ENCODE measurements around the gene POLR2E.
"Not testable (repeated sequence)": the region's sequence is repeated elsewhere in the genome, so short reads cannot be mapped to it uniquely, and the experiment has no call there.

POLR2E gene

DNA sequence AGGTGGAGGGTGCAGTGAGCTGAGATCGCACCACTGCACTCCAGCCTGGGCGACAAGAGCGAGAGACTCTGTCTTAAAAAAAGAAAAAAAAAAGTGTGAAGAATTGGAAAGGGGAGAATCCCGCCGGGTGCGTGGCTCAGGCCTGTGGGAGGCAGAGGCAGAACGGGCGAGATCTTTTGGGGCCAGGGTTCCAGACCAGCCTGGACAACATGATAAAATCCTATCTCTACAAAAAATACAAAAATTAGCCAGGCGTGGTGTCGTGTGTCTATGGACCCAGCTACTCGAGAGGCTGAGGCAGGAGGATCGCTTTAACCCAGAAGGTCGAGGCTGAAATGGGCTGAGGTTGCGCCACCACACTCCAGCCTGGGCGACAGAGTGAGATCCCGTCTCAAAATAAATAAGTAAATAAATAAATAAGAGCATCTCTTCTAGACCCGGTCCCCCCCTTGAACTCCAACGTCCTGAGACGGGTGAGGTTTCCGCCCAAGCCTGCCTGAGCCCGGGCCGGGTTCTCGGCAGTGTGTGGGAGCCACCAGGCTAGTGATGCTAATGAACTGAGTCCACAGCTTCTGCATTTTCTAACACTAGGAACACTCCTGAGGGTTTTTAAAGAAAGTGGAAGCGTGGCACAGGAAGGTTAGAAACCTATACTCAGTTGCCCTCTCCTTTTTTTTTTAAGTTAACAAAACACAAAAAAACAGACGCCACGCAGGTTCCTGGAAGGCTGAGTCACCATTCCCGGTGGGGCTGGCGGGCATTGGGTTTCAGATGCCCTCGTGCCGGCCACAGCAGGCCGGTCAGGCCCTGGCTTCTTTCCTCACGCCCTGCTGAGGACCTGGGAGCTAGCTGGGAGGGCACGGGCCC lies 30.7 kb upstream of the POLR2E start:
- DNase-seq (ENCODE audit: low read depth) = no peak

DNA sequence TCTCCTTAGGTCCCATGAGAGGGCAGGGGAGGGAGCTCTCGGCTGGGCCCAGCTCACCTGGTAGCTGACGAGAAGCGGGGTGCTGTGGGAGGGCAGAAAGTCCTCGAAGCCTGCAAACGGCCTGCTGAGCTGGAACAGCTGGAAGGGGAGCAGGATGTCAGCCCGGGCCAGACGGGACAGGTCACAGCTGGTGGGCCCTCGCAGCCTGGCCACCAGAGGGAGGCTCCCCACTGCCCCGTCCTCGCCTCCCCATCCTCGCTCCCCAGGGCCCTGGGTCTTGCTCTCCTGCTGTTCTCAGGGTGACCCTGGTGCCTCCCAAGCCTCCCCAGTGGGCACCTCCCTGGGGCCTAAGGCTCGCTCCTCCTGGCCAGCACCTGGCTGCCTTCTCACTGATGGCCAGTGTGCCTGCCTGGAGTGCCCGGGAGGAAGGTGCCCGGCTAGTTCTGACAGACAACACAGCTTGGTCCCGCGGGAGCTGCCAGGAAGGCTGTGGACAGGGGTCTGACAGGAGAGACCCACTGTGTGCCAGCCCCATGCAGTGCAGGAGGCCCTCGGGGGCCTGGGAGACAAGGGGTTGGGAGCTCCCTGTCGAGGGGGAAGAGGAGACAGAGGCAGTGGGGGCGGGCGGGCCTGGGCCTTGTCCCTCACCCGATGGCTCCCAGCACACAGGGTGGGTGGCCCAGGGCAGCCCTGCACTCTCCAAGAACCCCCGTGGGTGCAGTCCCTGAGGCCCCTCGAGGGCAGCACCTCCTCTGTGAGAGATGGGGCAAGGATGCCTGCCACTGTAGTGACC lies 28.9 kb upstream of the POLR2E start:
- DNase-seq (ENCODE audit: low read depth) = no peak

DNA sequence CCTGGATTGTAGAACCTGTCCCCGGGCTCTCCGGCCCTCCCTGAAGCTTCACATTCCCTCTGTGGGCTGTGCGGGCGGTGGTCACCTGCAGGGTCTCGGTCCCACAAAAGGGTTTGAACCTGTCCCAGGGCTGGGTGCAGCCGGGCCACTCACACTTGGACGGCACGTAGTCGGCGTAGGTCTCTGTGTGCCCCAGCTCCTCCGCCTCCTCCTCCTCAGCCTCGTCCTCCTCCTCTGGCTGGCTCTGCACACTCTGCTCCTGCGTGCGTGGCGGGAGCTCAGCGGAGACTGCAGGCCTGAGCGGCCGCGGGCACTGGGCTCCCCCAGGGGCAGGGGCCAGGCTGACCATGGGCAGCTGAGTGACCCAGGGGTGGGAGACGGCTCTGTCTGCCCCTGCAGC lies 28.2 kb upstream of the POLR2E start:
- no peak for DNase-seq (ENCODE audit: low read depth)

DNA sequence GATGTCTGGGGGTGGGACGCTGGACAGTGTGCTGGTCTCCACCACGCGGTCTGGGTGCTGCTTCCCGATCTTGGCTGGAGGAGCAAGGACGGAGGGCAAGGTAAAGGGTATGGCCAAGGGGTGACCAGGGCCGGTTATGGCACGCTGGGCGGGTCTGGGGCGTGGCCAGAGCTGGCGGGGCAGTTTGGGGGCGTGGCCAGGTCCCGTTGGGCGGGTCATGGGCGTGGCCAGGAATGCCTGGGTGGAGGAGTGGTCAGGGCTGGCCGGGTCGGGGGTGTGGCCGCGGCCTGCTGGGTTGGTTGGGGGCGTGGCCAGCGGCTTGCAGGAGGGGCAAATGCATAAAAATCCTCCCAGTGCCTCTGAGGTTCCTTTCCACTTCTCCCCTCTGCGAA lies 27.8 kb upstream of the POLR2E start:
- DNase-seq (ENCODE audit: low read depth) = peak; percentile 42

DNA sequence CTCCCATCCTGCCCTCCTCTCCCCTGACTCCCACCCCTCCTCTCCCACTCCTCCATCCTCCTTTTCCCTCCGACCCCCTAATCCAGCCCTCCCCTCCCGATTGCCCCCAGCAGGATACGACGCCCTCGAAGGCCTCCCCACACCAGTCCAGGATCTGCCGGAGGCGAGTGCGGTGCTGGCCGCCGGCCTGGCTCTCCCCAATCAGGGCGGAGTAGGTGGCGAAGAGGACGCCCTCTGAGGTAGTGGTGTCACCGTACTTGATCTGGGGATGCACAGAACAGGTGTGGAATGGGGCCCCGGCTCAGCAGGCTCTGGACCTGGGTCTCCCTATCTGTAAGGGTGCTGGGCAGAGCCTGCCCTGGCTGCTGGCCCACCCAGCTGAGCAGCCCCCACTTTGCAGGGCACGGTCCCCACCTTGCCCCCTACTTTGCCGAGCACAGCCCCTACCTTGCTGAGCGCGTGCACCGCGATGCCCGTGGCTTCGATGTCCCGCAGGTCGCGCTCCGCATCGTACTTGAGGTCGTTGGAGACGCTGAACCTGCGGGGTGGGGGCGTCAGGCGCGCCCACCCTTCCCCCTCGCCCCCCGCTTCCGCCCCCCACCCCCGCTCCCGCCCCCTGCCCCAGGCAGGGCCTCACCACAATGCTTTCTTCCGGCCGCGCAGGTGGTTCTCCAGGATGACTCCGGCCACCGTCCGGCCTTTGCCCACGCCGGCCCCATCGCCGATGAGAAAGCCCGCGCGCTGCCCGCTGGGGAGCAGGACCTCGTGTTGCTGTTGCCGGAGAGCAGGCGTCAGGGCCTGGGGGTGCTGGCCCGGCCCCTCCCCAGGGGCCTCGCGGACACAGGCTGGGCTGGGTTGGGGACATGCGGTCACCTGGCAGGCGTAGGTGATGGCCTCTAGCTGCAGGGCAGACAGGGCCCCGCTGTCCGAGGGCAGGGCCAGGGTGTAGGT lies 27.1 kb upstream of the POLR2E start:
- no peak for DNase-seq (ENCODE audit: low read depth)

DNA sequence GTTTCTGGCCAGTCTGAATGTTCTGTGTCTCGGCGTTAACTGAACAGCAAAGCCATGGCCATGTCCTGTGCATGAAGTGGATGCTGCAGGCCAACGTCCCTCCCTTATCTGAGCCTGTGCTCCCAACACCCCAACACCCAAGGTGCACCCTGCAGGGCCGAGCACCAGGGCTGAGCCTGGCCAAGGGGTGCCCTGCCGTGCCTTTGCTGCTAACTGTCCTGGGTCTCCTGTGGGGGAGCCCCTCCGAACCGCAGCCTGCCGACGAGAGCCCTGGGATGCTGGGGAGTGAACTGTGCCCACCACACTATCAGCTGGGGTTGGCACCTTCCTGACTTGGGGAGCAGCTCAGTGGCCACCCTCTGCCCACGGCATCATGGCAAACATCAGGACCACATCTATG lies 26.2 kb upstream of the POLR2E start:
- no peak for DNase-seq (ENCODE audit: low read depth)

DNA sequence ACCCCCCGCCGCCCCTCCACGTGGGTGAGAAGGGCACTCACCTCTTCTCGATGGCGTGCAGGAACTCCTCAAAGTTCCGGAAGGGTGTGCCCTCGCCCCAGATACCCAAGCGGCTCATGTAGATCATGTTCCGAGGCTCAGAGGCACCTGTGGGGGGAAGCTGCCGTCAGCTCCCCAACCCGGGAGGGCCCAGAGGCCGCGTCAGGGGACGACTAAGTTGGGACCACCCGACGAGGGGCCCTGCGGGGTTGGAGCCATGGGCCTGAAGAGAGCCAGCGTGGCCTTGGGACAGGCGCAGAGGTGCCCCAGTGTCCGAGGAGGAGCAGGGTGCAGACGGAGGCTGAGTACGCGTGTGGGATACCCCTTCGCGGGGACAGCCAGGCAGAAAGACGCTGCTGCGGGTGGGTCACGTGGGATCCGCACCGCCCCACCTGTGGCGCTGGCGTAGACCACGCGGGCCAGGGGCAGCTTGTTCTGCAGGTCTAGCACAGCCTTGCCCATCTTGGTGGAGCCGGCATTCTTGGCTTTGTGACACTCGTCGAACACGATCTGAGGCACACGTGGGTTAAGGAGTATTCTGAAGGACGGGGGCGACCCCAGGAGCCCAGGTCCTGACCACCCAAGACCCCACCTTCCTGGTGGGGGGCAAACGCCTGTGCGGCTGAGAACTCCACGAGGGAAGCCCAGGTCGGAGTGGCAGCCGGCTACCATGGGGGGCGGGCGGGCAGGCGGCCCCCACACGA lies 24.5 kb upstream of the POLR2E start:
- no peak for DNase-seq (ENCODE audit: low read depth)

DNA sequence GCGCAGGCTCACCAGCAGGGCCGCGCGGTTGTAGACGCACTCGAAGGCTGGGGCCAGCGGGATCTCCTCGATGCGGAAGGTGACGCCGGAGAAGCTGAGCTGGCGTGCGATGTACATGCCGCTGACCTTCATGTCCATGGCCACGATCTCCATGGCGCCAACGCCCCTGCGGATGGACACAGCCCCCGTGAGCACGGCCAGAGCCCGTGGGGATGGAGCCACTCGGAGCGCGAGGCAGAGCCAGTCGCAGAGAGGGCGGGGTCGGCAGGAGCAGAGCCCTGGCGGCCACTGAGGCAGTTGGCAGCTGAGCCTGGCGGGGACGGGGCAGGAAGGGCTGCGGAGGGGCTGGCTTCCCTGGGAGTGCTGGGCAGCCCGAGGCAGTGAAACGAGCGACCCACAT lies 23.8 kb upstream of the POLR2E start:
- no peak for DNase-seq (ENCODE audit: low read depth)

DNA sequence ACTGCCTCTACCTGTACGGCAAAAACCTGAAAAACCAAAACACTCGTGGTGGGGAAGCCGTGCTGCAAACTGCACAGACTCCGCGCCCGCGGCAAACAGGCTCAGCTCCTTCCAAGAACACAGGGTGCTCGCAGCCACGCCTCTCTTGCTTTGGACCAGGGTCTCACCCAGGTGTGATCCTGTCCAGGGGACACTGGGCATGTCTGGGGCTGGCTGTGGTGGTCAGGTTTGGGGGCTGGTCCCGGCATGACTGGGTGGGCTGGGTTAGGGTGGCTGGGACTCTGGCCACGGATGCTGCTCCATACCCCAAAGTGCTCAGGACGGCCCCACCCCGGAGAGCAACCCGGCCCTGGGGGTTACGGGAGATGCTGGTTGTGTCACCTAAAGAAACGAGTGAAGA lies 22.5 kb upstream of the POLR2E start:
- DNase-seq (ENCODE audit: low read depth) = no peak

DNA sequence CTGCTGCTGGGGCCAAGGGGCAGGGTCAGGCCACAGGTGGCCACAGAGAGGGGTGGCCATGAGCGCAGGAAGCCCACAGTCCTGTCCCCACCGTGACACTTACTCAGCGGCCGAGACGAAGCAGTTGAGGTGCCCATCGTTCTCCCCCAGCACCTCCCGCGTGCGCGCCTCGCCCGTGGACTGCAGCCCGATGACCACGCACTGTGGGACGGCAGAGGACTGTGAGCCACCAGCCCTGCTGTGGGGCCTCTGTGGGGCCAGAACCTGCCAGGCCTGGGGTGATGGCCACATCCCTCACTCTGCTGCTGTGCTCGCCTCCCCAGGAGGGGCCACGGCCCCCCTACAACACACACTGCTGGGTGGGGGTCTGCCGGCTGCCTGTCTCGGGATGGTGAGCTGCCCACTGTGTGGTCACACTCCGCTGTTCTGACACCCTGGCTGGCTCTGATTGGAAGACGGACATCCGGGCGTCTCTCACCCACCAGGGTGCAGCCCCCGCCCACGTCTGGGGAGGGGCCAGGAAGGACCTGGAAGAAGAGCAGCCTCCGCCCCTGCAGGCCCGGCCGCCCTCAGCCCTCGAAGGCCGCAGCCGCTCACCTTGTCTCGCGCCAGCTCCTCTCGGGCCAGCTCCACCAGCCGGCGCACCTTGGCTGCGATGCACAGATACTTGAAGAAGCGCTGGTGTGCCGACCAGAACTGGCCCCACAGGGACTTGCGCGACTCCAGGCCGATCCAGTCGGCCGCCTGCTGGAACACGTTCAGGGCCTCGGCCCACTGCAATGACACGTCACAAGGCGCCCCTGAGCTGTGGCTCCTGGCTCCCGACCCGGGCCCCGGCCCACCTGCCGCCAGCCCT lies 21.8 kb upstream of the POLR2E start:
- DNase-seq (ENCODE audit: low read depth) = no peak

DNA sequence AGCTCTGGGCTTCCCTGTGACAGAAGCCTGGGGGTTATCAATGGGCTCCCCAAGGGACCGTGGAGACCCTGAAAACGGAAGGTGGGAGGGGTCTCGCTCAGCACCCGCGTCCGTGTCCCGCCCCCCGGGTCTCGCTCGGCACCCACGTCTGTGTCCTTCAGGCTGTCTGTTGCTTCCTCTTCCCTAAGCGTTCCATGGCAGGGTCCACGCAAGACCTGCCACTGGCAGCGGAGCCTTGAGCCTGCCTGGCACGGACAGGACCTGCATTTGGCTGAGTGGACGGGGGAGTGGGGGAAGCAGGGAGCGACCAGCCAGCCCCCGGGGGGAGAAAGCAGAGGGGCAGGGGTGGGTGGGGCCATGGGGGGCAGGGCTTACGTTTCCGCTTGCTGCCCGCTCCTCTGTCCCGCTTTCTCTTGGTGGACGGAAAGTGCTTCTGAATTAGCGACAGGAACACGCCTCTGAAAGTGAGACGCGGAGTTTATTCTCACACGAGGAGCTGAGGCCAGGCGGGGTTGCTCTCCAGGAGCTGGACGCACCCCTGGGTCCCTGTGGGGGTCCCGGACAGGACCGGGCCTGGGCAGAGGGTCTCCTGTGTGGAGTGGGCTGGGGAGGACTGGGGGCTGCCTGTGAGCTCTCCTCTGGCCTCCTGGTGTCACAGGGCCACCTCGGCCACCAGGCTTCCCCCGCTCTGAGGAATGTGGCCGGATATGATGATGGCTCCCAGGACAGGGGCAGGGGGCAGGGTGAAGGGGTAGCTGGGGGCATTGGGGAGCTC lies 20.7 kb upstream of the POLR2E start:
- no peak for DNase-seq (ENCODE audit: low read depth)

DNA sequence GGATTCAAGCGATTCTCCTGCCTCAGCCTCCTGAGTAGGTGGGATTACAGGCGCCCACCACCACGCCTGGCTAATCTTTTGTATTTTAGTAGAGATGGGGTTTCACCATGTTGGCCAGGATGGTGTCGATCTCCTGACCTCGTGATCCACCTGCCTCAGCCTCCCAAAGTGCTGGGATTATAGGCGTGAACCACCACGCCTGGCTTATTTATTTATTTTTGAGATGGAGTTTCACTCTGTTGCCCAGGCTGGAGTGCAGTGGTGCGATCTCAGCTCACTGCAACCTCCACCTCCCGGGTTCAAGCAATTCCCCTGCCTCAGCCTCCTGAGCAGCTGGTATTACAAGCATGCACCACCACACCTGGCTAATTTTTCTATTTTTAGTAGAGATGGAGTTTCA lies 19.6 kb upstream of the POLR2E start:
- not testable (repeated sequence) for DNase-seq (ENCODE audit: low read depth)

DNA sequence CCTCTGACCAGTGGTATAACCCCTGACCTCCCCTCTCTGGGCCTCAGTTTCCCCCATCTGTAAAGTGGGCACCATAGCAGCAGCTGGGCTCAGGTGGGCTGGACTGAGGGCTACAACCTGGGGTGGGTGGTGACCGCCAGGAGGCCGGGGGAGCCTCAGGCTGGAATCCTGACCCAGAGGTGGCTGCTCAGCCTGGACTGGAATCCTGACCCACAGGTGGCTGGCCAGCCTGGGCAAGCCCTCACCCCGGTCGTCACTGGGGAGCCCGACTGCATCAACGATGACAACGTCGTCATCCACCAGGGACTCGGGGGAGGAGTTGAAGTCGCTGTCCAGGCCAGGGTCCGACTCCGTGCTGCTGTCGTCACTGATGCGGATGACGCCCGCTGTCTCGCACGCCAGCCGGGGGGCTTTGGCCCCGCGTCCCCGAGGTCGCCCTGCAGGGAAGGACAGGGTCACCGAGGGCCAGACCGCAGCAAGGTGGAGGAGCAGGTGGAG lies 18.9 kb upstream of the POLR2E start:
- DNase-seq (ENCODE audit: low read depth) = no peak

DNA sequence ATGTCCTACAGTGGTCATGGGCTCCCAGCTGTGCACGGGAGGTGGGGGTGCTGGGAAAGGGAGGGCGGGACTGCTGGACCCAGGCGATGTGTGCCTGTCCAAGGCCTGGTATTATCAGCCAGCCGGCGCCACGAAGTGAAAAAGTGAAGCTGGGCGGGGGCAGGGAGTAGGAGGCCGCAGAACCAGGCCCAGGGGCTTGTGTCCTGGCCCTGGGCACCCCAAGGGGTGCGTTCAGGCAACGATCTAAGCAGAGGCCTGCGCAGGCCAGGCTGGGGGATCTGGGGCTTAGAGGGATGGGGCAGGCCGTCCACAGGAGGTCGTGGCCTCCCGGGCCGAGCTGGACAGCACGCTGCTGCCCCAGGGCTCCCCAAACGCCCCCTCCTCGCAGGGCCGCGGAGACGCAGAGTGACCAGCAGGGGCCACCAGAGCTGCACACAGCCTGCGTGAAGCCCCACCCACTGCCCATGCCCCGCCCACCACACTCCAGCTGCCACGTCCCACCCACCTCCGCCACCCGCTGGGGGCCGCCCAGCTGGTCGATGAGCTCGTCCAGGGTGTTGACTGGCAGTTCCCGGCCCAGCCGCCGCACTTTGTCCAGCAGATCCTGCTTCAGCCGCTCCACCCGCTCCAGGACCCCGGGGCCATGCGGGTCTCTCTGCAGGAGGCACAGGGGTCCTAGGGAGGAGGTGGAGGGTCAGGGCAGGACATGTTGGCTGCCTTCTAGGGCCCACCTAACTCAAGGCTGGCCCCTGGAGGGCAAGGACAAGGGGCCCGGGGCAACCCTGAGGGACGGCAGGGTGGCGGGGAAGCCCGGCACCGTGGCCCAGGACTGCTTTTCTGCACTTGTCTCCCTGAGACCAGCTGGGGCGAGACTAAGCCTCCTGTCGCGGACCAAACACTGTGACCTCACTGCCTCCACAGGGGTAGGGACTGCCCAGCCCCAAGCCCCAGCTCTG lies 18.1 kb upstream of the POLR2E start:
- DNase-seq (ENCODE audit: low read depth) = peak; percentile 75

DNA sequence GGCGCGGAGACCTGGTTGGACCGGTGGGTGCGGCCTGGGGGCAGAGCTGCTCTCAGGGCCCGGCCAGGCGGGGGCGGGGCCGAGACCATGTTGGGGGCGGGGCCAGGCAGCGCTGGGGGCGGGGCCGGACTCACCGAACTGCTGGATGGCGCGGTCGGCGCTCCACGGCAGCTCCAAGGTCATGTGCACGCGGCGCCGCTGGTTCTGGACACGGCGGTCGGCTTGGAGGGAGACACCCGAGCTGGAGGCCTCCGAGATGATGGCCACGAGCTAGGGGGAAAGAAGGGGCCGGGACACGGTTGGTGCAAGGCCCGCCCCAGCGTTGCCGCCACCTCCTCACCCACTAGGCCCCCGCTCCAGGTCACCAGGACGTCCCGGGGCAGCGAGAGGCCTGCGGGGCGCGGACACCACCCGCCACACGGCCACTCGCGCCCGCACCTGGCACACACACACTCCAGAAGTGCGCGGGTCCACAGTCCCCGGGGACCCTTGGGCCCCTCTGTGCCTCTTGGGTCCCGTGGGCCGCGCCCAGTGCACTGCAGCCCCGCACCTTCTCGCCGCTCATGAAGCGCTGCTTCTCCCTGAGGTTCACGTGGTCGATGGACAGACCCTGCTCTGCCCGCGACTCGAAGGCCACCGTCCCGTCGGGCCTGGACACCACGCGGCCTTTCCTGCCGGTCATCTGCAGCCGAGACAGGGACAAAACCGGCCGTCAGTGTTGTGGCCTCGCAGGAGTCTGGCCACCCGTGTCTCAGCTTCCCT lies 17.3 kb upstream of the POLR2E start:
- DNase-seq (ENCODE audit: low read depth) = no peak

DNA sequence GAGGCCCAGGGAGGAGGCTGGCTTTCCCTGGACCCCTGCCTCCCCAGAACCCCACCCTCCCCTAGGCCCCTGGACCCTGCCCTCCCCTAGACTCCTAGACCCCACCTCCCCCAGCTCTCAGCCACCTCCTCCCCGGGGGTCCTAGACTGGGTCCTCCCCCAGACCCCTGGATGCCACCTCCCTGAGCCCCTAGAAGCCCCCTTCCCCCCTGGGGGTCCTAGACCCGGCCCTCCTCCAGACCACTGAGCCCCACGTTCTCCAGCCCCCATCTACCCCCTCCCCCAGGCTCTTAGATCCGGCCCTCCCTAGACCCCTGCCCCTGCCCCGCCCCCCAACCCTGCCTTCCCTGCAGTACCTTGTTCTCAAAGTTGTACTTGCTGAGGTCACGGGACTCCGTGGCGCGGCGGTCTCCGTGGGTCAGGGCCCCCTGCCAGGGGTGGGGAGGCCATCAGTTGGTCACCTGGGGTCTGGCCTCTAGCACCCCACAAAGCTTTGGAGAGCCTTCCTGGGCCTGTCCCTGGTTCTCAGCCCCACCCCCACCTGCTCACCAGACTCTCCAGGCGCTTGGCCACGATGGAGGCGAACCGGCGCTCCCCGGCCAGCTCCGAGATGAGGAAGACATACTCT lies 16.6 kb upstream of the POLR2E start:
- DNase-seq (ENCODE audit: low read depth) = no peak
